Small intestine (tissue), 7 donors: ENCODE measurements around the gene CTRL. TPM values are rescaled to one million over a fixed set of nuclear protein-coding genes. Genes with fewer than 3 reads are reported as not detected.

Experiments
- DNase-seq, 2 donors: peaks; one replicate each; pipeline versions ENCODE4 v3.0.0 to v3.0.0-alpha.2; 2013
- FAIRE-seq: peaks from 2 replicates; lab custom pipeline; 2012; peaks lifted over from hg19 to GRCh38; lab: Jason Lieb, UNC
- H3K27ac ChIP-seq, 3 donors: one replicate each; pipeline ENCODE4 v1.5.1; 2013; ENCODE audit warnings: low read length in 2 of 3, mild to moderate bottlenecking in 2 of 3, control low read depth in 1 of 3, inconsistent platforms in 1 of 3, low read depth in 1 of 3, moderate library complexity in 1 of 3
- H3K27me3 ChIP-seq, 3 donors: one replicate each; pipeline ENCODE4 v1.6.1; 2013; ENCODE audit warnings: low read length in 3 of 3, inconsistent platforms in 1 of 3; ENCODE audit not compliant: control insufficient read depth in 3 of 3, insufficient read depth in 3 of 3
- H3K36me3 ChIP-seq, 3 donors: one replicate each; pipeline ENCODE4 v1.6.1; 2013; ENCODE audit warnings: low read length in 3 of 3, inconsistent platforms in 1 of 3, low read depth in 1 of 3, mild to moderate bottlenecking in 1 of 3, moderate library complexity in 1 of 3; ENCODE audit not compliant: control insufficient read depth in 3 of 3, insufficient read depth in 2 of 3
- H3K4me1 ChIP-seq, 3 donors: one replicate each; pipeline ENCODE4 v1.6.1; 2013; ENCODE audit warnings: low read length in 2 of 3, inconsistent platforms in 1 of 3, low read depth in 1 of 3, mild to moderate bottlenecking in 1 of 3, moderate library complexity in 1 of 3; ENCODE audit not compliant: control insufficient read depth in 3 of 3, insufficient read depth in 2 of 3
- H3K4me3 ChIP-seq, 3 donors: one replicate each; pipeline ENCODE4 v1.5.1; 2013; ENCODE audit warnings: low read length in 3 of 3, control low read depth in 1 of 3, inconsistent platforms in 1 of 3, low read depth in 1 of 3, mild to moderate bottlenecking in 1 of 3, moderate library complexity in 1 of 3
- H3K9me3 ChIP-seq, 2 donors: one replicate each; pipeline ENCODE4 v1.6.1; 2013; ENCODE audit warnings: low read depth in 1 of 2, low read length in 1 of 2; ENCODE audit not compliant: control insufficient read depth in 2 of 2, insufficient read depth in 1 of 2
- WGBS, 3 donors: extraction: QIAGEN DNeasy Blood & Tissue Kit; methylation state at CpG; one replicate each; pipeline ENCODE4 v1.1.7; 2013; 5-methylcytosine and 5-hydroxymethylcytosine counted together
- polyA plus RNA-seq, 4 donors: library from polyadenylated mRNA; stranded (reverse) in 3 of 4; unstranded in 1 of 4; fragments of 200-250 nt in 3 of 4; fragments of 120-200 nt in 1 of 4; gene quantifications; one replicate each; pipeline versions ENCODE4 v1.2.1 to v1.2.3, GENCODE V29; 2013
- donor health status: healthy with polysubstance abuse.
- donor health status: control.
- donor health status: control.
- donor health status: Bipolar disorder and iron deficiency.
- donor health status: healthy.

CTRL gene
- polyA plus RNA-seq, 4 donors: 0.81 to 6.7 (median 3.4) TPM

GRCh38 chr16:67882374-67883145 is 49.1 kb downstream of the CTRL start:
- 74 to 83% (median 82%) methylated on average over 18 of the region's 18 CpGs for WGBS, 3 donors
- Histone ChIP-seq H3K27me3 (no peaks in the 10 kb centered on the region), H3K4me3 (no peak overlapping the region), H3K36me3 (peaks cover 22 to 96% (median 46%) of the 10 kb centered on the region in 3 donors), H3K9me3 (no peaks in the 10 kb centered on the region), H3K4me1 (peaks cover 0 to 24% (median 0%) of the 10 kb centered on the region in 3 donors), H3K27ac (peak overlapping the region in 2 of 3 donors; percentile 32 to 82)
- FAIRE-seq: no peak
- DNase-seq: no peak

- Histone ChIP-seq H3K36me3 (peaks cover 22 to 100% (median 46%) of the 10 kb centered on the region in 3 donors), H3K9me3 (no peaks in the 10 kb centered on the region), H3K27me3 (no peaks in the 10 kb centered on the region), H3K4me3 (no peak overlapping the region), H3K4me1 (peaks cover 0 to 24% (median 0%) of the 10 kb centered on the region in 3 donors), H3K27ac (peak overlapping the region in 1 of 3 donors; percentile 82)
- FAIRE-seq: no peak
- WGBS, 3 donors: 92 to 94% (median 93%) methylated on average over 21 of the region's 21 CpGs
- DNase-seq: no peak
Observed at GRCh38 chr16:67881621-67882161, 50.0 kb downstream of the CTRL start.

- no peak overlapping the region for H3K27ac ChIP-seq
- no peak for DNase-seq
- peaks cover 22 to 100% (median 46%) of the 10 kb centered on the region in 3 donors for H3K36me3 ChIP-seq
- H3K4me1 ChIP-seq: peaks cover 0 to 24% (median 0%) of the 10 kb centered on the region in 3 donors
- H3K9me3 ChIP-seq: no peaks in the 10 kb centered on the region
- 93 to 95% (median 95%) methylated on average over 13 of the region's 13 CpGs for WGBS, 3 donors
- no peak overlapping the region for H3K4me3 ChIP-seq
- no peaks in the 10 kb centered on the region for H3K27me3 ChIP-seq
- FAIRE-seq: no peak
Observed at GRCh38 chr16:67880584-67880983, 51.1 kb downstream of the CTRL start.

GRCh38 chr16:67879936-67880335 is 51.7 kb downstream of the CTRL start:
- H3K4me1 ChIP-seq: peaks cover 0 to 30% (median 0%) of the 10 kb centered on the region in 3 donors
- no peak overlapping the region for H3K4me3 ChIP-seq
- WGBS, 3 donors: 86 to 92% (median 89%) methylated on average over 3 to 5 of the region's 5 CpGs
- H3K36me3 ChIP-seq: peaks cover 20 to 94% (median 46%) of the 10 kb centered on the region in 3 donors
- no peaks in the 10 kb centered on the region for H3K27me3 ChIP-seq
- DNase-seq (no peak), FAIRE-seq (no peak)
- H3K27ac ChIP-seq: no peak overlapping the region
- no peaks in the 10 kb centered on the region for H3K9me3 ChIP-seq

Other genes starting within 250 kb of the CTRL start
- gene GFOD2, start 212.5 kb downstream of the CTRL start, polyA plus RNA-seq: 10 to 100 TPM in 2 of 4 donors, 1 to 10 TPM in 2; 4.8 to 28.6 (median 12.0) TPM
- gene RANBP10, start 125.3 kb downstream of the CTRL start, polyA plus RNA-seq: 10 to 100 TPM in 2 of 4 donors, 1 to 10 TPM in 2; 5.9 to 21.8 (median 10.1) TPM
- under 1 TPM in 2 of 4 donors, not detected in 2; 0.72 to 0.80 TPM for gene TSNAXIP1, start 125.0 kb downstream of the CTRL start, polyA plus RNA-seq
- 10 to 100 TPM; 15.0 to 25.0 (median 19.2) TPM for gene THAP11, start 89.5 kb downstream of the CTRL start, polyA plus RNA-seq
- gene NUTF2, start 84.9 kb downstream of the CTRL start, polyA plus RNA-seq: 100 to 1,000 TPM in 2 of 4 donors, 10 to 100 TPM in 2; 77.3 to 115 (median 102) TPM
- gene CENPT, start 84.2 kb downstream of the CTRL start, polyA plus RNA-seq: 100 to 1,000 TPM in 1 of 4 donors, 10 to 100 TPM in 3; 25.3 to 111 (median 43.9) TPM
- gene EDC4, start 58.8 kb downstream of the CTRL start, polyA plus RNA-seq: 10 to 100 TPM; 30.6 to 76.5 (median 55.2) TPM
- gene NRN1L, start 47.0 kb downstream of the CTRL start, polyA plus RNA-seq: 1 to 10 TPM in 3 of 4 donors, under 1 TPM in 1; 0.69 to 6.0 (median 2.0) TPM
- 10 to 100 TPM; 13.8 to 29.2 (median 23.6) TPM for gene PSKH1, start 38.6 kb downstream of the CTRL start, polyA plus RNA-seq
- gene PSMB10, start 5.0 kb upstream of the CTRL start, polyA plus RNA-seq: 100 to 1,000 TPM in 3 of 4 donors, 10 to 100 TPM in 1; 90.6 to 354 (median 221) TPM
- 10 to 100 TPM in 1 of 4 donors, 1 to 10 TPM in 2, under 1 TPM in 1; 0.54 to 10.1 (median 2.9) TPM for gene LCAT, start 12.3 kb upstream of the CTRL start, polyA plus RNA-seq
- gene SLC12A4, start 36.8 kb upstream of the CTRL start, polyA plus RNA-seq: 10 to 100 TPM in 2 of 4 donors, 1 to 10 TPM in 2; 1.1 to 17.3 (median 7.0) TPM
- gene DPEP3, start 48.6 kb upstream of the CTRL start, polyA plus RNA-seq: under 1 TPM in 3 of 4 donors, not detected in 1; 0.06 to 0.27 (median 0.10) TPM
- 1 to 10 TPM in 3 of 4 donors, not detected in 1; 1.4 to 4.1 (median 3.2) TPM for gene DPEP2, start 67.6 kb upstream of the CTRL start, polyA plus RNA-seq
- gene DPEP2NB, start 84.0 kb upstream of the CTRL start, polyA plus RNA-seq: not detected
- gene DDX28, start 91.4 kb upstream of the CTRL start, polyA plus RNA-seq: 10 to 100 TPM in 2 of 4 donors, 1 to 10 TPM in 2; 3.8 to 14.6 (median 9.6) TPM
- gene DUS2, start 91.4 kb upstream of the CTRL start, polyA plus RNA-seq: 10 to 100 TPM in 2 of 4 donors, 1 to 10 TPM in 2; 7.6 to 12.6 (median 10.0) TPM
- gene NFATC3, start 153.5 kb upstream of the CTRL start, polyA plus RNA-seq: 10 to 100 TPM; 10.8 to 26.8 (median 13.7) TPM